Mucosa of descending colon (tissue), 3 donors: ENCODE data around the gene NPRL2. TPM values are rescaled to one million over a fixed set of nuclear protein-coding genes. Genes with fewer than 3 reads are reported as not detected.
A peak's percentile ranks its signal among the peaks of the same experiment; 100 is the strongest.

Experiments used
- ATAC-seq: fragments of 200-7000 bp; cut with Tn5 transposase; one replicate; pipeline ENCODE4 v1.9.1; 2020; ENCODE audit warnings: mild to moderate bottlenecking, moderate library complexity
- DNase-seq, 3 donors: peaks; one replicate each; pipeline ENCODE4 v3.0.0-alpha.2; 2020
- H3K36me3 ChIP-seq: fragments of 200-600 bp; one replicate; pipeline ENCODE4 v1.8.0; 2021; ENCODE audit warnings: low read depth, mild to moderate bottlenecking
- H3K4me1 ChIP-seq: fragments of 200-600 bp; one replicate; pipeline ENCODE4 v1.8.0; 2021; ENCODE audit warnings: low read depth, mild to moderate bottlenecking
- H3K4me3 ChIP-seq: fragments of 200-600 bp; one replicate; pipeline ENCODE4 v1.8.0; 2021; ENCODE audit warnings: mild to moderate bottlenecking
- H3K9me3 ChIP-seq: fragments of 200-600 bp; one replicate; pipeline ENCODE4 v1.8.0; 2021; ENCODE audit warnings: mild to moderate bottlenecking
- intact Hi-C, 2 donors: fragments of 100-400 bp; cut with DNase I in 1 of 2; cut with micrococcal nuclease in 1 of 2; formaldehyde crosslinking; loops; one replicate each; pipeline versions ENCODE4 v1.11.0 to v1.11.1; 2022; cut with DNase I, micrococcal nuclease
- long read RNA-seq, 2 donors: library from polyadenylated mRNA; unstranded; transcript quantifications; one replicate each; pipeline ENCODE4 v2.0.0, GENCODE V29; 2019 to 2021
- total RNA-seq, 3 donors: library from RNA; stranded (reverse); fragmentation: NEBNext Ultra II Directional in 2 of 3; extraction: Animal tissue kit (Norgen Biotek cat#: 25700) in 2 of 3; gene quantifications; one replicate each; pipeline versions ENCODE4 v1.2.1 to v1.2.4, GENCODE V29; 2021 to 2023
- TF ChIP-seq, protein P1 (sequence below): fragments of 200-600 bp; IDR thresholded peaks from one replicate; pipeline ENCODE4 v1.8.0; 2022; ENCODE audit warnings: antibody characterized with exemption, mild to moderate bottlenecking
- donor health status: DM: no; HTN: no; CAD: no; lungs with moderate emphysema.
- donor health status: DM: no; HTN: no; CAD: no.
- donor health status: DM: no; HTN: yes; CAD: no.

NPRL2 gene
- 10 to 100 TPM; 20.2 to 32.9 (median 25.0) TPM for total RNA-seq
- long read RNA-seq, donor 1, transcript NPRL2-201 (11 exons, 1,700 nt), result major isoform, 28 of 53 reads
- long read RNA-seq, donor 1, partial matches to known transcripts, result 2 of 53 reads
- long read RNA-seq, donor 1, other reads (novel, unspliced or antisense), result 23 of 53 reads
- long read RNA-seq, donor 2, transcript NPRL2-201 (11 exons, 1,700 nt), result major isoform, 23 of 31 reads
- long read RNA-seq, donor 2, partial matches to known transcripts, result 1 of 31 reads
- long read RNA-seq, donor 2, other reads (novel, unspliced or antisense), result 7 of 31 reads

GRCh38 chr3:50350527-50351322 lies at the start of gene NPRL2, which contains the start of gene CYB561D2:
Gene NPRL2 (minus strand): TSS chr3:50350775. CDS start chr3:50350652, 123 bp downstream.
Gene CYB561D2 (plus strand): TSS chr3:50350862. CDS start chr3:50351434, 572 bp downstream.
- no peaks in the 10 kb centered on the region for H3K36me3 ChIP-seq
- intact Hi-C loops, result no loop called here
- TF ChIP-seq, protein P1, sequence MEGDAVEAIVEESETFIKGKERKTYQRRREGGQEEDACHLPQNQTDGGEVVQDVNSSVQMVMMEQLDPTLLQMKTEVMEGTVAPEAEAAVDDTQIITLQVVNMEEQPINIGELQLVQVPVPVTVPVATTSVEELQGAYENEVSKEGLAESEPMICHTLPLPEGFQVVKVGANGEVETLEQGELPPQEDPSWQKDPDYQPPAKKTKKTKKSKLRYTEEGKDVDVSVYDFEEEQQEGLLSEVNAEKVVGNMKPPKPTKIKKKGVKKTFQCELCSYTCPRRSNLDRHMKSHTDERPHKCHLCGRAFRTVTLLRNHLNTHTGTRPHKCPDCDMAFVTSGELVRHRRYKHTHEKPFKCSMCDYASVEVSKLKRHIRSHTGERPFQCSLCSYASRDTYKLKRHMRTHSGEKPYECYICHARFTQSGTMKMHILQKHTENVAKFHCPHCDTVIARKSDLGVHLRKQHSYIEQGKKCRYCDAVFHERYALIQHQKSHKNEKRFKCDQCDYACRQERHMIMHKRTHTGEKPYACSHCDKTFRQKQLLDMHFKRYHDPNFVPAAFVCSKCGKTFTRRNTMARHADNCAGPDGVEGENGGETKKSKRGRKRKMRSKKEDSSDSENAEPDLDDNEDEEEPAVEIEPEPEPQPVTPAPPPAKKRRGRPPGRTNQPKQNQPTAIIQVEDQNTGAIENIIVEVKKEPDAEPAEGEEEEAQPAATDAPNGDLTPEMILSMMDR, result no peak
- peak within 1 kb of the TSS; percentile 71 for H3K4me3 ChIP-seq
- ATAC-seq, result peak; percentile 94
- no peaks in the 10 kb centered on the region for H3K9me3 ChIP-seq
- peaks cover 33% of the 10 kb centered on the region for H3K4me1 ChIP-seq
- peak; percentile 97 to 100 (median 99) for DNase-seq

GRCh38 chr3:50396502-50396901 lies 45.9 kb upstream of the NPRL2 start:
- intact Hi-C loops, result no loop called here
- ATAC-seq, result peak; percentile 6
- TF ChIP-seq, protein P1, result no peak

DNA sequence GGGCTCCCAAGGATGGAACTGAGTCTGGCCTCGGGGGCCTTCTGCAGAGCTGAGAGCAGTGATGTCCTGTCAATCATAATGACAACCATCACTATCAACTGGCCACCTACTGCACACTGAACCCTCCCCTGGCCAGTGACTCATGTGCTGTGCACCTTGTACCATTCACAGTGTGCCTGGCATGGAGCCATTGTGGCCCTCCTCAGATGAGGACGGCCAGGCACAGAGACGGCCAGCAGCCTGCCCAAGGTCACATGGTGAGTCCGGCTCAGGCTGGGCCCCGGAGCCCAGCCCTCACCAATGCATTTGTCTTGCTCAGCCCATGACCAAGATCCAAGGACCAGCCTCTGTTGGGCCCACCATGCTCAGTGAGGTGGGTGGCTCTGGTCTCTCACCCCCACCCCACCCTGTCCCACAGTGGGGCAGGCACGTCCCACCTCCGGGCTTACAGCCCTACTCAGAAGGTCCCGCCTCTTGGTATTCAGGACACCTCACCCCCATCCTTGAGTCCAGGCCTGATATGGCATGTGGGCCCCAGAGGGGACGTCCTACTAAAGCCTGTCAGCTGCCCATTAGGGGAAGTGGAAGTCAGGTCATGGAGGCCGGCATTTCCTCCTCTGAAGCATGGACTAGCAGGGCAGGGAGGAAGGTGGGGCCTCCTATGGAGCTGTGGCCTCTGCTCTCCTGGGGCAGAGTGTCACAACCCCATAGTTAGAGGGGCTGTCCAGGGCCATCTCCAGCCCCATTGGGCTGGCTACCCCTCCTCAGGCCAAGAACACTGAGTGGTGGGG lies 44.7 kb upstream of the NPRL2 start:
- intact Hi-C loops, result no loop called here
- no peak overlapping the region for H3K4me3 ChIP-seq
- no peaks in the 10 kb centered on the region for H3K36me3 ChIP-seq
- no peak for DNase-seq
- H3K9me3 ChIP-seq, result no peaks in the 10 kb centered on the region
- peaks cover 3% of the 10 kb centered on the region for H3K4me1 ChIP-seq
- ATAC-seq, result peak; percentile 13
- TF ChIP-seq, protein P1, result no peak

More at GRCh38 chr3:50396502-50396901, 45.9 kb upstream of the NPRL2 start:
- no peaks in the 10 kb centered on the region for H3K36me3 ChIP-seq
- H3K4me3 ChIP-seq, result no peak overlapping the region
- H3K9me3 ChIP-seq, result no peaks in the 10 kb centered on the region
- DNase-seq, result no peak
- H3K4me1 ChIP-seq, result no peaks in the 10 kb centered on the region

- TF ChIP-seq, protein P1, result no peak
- Histone ChIP-seq H3K4me3 (no peak overlapping the region), H3K36me3 (no peaks in the 10 kb centered on the region), H3K4me1 (peaks cover 3% of the 10 kb centered on the region), H3K9me3 (no peaks in the 10 kb centered on the region)
- DNase-seq (no peak), ATAC-seq (no peak)
- intact Hi-C loops, result no loop called here
These were observed 42.5 kb upstream of the NPRL2 start for GRCh38 chr3:50393061-50393460.

GRCh38 chr3:50392101-50392715 lies 41.6 kb upstream of the NPRL2 start:
- ATAC-seq (no peak), DNase-seq (no peak)
- intact Hi-C loops, result no loop called here
- TF ChIP-seq, protein P1, result no peak
- H3K4me3 ChIP-seq, result no peak overlapping the region
- H3K4me1 ChIP-seq, result peaks cover 3% of the 10 kb centered on the region
- no peaks in the 10 kb centered on the region for H3K9me3 ChIP-seq
- H3K36me3 ChIP-seq, result no peaks in the 10 kb centered on the region
